HG03432 (cell line): ENCODE data around the gene RYR2.
A peak's percentile ranks its signal among the peaks of the same experiment; 100 is the strongest.

Source experiments
- ATAC-seq: cut with Tn5 transposase; IDR thresholded peaks from one replicate; pipeline ENCODE4 v1.9.1; 2021; ENCODE audit warnings: mild to moderate bottlenecking, moderate library complexity; ENCODE audit not compliant: unreplicated experiment

Gene RYR2

DNA sequence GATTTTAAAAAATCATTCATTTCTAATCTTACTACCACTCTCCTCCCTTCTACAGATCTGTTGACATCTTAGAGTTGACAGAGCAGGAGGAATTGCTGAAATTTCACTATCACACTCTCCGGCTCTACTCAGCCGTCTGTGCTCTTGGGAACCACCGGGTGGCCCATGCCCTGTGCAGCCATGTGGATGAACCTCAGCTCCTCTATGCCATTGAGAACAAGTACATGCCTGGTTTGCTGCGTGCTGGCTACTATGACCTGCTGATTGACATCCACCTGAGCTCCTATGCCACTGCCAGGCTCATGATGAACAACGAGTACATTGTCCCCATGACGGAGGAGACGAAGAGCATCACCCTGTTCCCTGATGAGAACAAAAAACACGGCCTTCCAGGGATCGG, 572.0 kb downstream of the RYR2 start:
- ATAC-seq, result no peak

DNA sequence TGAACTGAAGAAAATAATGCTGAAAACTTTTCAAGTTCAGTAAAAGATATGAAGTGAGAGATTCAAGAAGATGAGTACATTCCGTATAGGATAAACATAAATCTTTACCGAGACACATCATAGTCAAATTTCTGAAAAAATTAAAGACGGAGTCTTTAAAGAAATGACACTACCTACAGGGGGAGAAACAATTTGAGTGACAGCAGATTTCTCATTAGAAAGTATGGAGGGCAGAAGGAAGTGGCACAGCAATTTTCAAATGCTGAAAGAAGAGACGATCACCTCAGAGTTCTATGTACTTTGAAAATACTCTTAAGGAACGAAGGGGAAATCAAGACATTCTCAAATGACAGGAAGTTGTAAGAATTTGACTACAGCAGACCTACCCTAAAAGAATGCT, 577.6 kb downstream of the RYR2 start:
- ATAC-seq, result no peak

DNA sequence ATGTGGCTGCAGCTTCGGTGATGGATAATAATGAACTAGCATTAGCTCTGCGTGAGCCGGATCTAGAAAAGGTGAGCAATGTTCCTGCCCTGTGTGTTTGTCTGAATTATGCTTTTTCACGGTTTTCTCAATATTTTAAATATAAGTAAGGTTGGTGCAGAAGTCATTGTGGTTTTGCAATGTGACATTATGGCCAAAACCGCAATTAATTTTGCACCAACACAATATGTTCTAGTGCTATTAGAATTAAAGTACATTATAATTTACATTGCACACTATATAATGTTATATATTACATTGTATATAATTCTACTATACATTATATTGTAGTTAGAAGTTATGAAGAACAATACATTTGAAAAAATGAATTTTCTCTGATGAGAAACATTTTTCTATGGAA, 592.9 kb downstream of the RYR2 start:
- ATAC-seq, result no peak

DNA sequence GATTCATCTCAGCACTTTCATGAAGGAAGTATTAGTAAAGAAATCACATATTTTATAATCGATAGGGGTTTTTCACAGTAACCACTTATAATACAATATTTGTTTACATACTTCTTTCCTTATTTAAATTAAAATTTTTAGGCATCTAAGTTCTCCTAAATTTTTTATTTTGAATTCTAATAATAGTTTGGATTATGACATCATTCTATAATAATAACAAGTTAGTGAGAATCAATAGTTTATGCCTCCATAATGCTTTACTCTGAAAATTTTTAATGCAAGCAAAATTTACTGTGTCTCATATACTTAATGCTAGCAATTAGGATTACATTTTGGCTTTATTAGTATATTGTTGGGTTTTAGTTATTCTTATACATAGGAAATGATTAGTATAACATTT, 596.6 kb downstream of the RYR2 start:
- ATAC-seq, result no peak

DNA sequence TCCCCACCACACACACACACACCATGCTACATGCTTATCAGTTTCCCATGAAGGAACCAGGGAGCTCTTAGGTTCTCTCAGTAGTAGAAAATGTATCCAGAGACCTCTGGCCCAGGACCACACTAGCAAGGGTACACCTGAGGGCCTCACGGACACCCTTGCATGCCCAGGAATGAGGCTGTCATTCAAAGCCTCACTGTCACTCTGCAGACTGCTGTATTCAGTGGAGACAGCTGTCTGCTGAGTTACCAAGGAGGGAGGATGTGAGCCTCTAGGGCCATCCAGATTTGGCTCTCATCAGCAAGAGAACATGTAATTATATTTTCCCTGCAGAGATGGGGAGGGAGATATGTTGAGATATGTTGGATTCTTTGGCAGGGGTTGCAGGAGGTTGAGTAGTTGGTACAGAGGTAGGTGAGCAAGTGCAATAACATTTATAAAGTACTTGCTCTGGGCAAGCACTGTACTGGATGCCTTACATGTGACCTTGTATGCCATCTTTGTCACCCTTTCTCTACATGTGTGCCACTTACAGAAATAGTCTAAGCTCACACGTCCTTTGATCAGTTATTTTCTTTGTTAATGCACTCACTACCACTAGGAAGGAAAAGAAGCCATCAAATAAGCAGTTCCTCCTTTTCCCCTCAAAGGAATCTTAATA, 598.2 kb downstream of the RYR2 start:
- no peak for ATAC-seq

DNA sequence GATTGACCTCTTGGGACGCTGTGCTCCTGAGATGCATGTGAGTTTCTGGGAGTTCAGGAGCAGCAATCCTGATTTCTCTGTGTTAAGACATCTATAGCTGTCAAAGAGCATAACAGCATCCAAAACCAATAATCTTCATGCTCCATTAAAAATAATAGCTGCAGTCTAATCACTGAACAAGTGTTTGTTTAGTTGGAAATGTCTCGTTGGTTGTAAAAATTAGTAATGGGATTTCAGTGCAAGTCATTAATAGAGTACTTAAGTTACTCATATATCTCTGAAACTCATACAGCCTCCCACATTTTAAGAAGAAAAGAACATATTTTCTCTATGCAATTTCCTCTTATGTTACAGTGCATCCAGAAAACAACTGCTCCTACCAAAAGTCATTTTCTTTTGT, 599.0 kb downstream of the RYR2 start:
- no peak for ATAC-seq

DNA sequence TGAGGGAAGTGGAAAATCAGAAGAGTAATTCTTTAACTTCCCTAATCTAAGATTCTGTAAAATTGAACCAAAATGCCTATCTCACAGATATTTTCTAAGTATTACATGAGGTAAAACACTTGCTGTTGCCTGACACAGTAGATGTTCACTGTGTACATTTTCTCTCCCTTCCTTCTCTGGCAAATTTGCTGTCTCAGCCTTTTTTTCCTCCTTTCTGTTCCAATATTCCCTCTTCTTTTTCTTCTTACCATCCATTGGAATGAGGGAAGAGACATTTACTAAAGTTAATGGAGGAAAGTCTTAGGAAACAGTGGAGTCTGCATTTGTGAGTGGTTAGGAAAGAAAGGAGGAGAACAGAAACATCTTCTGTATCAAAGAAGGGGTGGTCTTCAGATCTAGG, 608.8 kb downstream of the RYR2 start:
- ATAC-seq, result no peak

DNA sequence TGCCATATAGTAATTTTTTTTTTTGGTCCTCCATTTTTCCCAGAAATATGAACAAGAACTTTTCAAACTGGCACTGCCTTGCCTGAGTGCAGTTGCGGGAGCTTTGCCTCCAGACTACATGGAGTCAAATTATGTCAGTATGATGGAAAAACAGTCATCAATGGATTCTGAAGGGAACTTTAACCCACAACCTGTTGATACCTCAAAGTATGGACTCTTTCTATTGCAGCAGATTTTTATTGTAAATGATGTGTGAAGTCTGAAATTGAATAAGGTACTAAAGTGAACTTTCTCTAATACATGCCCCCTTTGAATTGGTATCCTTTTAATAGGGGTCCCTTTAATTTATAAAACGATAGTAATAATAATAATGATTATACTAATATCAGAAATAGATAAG, 613.8 kb downstream of the RYR2 start:
- ATAC-seq, result no peak

DNA sequence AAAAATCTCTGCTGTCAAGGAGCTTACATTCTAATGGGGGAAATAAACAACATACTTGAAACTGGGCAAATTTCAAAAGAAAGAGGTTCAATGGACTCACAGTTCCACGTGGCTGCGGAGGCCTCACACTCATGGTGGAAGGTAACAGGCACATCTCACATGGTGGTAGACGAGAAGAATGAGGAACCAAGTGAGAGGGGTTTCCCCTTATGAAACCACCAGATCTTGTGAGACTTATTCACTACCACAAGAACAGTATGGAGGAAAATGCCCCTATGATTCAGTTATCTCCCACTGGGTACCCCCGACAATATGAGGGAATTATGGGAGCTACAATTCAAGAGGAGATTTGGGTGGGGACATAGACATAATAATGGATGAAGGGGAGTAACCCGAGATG, 622.4 kb downstream of the RYR2 start:
- peak; percentile 91 for ATAC-seq

DNA sequence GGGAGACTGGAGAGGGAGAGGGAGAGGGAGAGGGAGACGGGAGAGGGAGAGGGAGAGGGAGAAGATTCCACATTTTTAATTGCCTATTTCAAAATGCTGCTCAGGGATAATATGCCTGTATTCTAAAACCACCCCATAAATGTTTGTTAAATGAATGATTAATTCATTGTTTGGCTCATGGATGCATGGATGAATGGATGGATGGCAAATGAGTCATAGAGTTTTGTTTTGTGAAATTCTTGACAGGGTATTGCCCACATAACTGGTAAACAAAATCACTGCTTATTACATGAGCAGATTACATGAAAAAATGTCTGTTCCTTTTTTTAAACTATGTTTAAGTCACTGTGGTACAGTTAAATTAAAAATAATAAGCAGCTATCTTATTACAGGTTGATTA, 628.3 kb downstream of the RYR2 start:
- ATAC-seq, result no peak

DNA sequence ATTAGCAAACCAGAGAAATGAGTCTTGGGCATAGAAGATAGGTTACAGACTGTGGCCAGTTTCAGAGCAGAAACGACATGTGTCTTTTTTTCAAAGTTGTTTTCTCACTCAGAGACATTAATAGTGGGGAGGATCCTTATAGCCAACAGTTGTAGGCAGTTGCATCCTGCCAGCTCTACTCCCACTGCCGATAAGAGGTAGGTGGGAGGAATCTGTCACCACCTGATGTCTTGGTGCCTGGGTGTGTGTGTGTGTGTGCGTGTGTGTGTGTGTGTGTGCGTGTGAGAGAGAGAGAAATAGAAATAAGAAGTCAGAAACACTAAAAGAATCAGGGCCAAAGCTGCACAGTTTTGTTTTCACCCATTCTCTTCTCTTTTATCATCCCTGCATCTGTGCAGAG, 629.3 kb downstream of the RYR2 start:
- no peak for ATAC-seq

DNA sequence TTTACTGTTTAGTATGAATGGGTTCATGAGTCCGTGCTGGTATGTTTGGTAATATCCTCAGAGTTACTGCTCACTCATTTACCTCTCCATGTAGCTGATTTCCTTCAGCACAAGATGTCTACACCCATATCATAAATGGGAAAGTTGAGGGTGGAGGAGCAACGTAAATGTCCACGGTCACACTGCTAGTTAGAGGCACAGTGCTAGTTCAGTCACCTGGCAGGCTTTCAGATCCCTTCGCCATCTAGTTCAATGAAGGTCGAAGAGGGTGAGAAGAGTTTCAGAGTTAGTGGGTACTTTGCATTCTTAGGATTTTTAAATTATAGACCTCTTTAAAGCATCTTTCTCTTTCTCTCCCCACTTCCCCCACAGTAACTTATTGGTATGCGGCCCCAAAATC, 630.0 kb downstream of the RYR2 start:
- ATAC-seq, result no peak

DNA sequence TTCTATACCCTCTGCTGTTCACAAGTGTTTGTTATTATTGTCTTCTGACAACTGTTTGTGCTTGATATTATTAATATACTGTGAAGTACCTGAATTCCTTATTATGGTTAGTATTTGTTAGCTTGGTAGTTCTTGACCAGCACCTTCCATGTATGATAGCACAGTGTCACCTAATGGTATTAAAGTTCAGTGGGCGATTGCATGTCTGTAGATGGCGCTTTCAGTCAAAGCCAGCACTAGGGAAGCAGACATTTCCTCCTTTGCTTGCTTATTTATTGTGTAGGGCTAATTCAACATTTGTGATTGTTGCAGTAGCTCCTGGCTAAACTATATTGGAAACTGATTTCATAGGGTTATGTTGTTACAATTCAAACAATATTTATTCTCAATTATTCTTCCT, 630.8 kb downstream of the RYR2 start:
- no peak for ATAC-seq

DNA sequence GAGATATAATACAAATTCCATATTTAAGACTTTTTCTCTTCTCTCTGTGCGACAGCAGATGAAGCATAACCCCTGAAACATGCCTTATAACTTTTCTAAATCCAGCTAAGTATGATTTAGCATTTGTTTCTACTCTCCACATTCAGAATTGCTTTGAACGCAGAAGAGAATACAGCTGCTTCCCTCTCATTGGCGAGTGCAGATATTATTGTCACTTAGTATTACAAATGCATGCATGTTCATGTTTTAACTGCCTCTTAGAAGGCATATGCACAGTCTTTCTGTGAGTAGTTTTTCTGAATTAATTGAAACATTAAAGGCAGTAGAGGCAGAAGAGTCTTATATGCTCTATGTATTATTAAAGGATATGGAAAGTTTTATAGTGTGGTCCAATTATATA, 631.6 kb downstream of the RYR2 start:
- ATAC-seq, result no peak

DNA sequence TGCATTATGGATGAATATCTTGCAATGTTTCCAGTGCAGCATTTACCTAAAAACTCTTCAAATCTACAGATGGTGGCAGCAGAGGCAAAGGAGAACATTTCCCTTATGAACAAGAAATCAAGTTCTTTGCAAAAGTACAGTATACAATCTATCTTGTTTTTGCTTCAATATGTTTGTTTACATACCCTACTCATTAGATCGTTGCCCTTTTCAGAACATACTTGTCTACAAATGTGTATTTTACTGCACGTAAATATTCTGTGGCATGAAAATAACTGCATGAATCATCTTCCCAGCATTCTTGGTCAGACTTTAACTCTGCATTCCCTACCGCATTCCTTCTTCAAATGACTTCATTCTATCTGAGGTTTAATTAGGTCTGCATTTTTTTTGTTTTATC, 636.0 kb downstream of the RYR2 start:
- ATAC-seq, result no peak

DNA sequence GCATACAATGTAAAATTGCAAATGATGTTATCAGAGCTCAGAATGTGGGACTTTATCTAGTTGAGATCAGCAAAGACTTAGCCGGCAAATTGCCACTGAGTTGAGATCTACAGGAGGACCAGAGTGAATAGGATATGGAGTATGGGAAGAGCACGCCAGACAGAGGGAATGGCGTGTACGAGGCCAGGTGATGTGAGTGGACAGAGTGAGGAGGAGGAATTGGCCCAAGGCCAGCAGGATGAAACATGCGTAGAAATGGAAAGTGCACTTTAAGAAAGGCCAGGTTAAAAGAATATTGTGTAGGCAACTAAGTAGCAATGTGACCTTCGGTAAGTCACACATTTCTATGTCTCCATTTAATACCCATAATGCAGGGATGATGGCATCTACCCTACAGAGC, 637.7 kb downstream of the RYR2 start:
- ATAC-seq, result no peak

DNA sequence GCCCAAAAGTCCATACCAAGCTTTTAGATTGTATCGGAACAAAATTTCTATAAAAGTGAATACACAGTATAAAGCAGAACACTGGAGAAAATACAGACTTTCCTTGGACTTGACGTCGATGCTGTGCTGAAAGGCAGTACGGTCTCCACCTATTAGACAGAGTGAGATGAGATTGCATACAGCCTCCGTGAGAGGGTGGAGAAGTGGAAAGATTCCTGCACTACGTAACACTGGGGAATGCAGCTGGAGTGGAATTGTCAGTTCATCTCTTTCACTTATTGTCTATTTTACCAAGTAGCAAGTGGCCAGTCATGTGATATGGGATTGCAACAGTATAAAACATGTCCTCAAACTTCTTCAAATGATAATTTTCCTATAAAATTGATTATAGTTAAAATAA, 639.2 kb downstream of the RYR2 start:
- ATAC-seq, result no peak

DNA sequence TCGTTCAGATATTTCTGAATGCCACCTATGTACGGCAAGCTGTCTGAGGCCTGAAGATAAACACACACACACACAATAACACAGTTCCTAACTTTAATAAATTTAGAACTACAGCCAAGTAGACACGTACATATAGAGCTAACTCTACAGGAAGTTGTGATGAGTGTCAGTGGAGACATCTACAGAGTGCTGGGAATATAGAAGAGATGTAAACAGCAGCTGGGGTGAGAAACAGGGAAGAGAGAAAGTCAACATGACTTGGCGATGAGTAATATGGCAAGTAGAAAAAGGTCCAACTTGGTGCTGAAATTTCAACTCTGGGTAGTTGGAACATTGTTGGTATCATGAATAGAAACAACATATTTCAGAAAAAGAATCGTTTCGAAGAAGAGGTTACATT, 642.3 kb downstream of the RYR2 start:
- ATAC-seq, result no peak

DNA sequence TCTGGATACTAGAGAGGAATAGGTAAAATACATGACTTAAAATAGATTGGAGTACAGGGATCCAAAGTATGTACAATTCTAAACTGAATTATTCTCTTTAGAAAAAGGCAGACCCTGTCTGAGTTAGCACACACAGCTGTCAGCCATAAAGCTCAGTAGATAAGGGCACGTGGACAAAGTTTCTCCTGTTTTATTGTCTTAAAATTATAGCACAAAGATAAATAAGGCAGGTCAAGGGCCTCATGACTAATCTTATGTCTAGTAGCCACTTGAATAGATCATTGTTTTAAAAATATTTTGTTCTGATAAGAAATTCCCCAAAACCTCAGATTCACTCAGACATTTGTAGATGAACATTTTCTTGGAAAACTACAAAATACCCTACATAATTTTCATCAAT, 643.6 kb downstream of the RYR2 start:
- ATAC-seq, result no peak

DNA sequence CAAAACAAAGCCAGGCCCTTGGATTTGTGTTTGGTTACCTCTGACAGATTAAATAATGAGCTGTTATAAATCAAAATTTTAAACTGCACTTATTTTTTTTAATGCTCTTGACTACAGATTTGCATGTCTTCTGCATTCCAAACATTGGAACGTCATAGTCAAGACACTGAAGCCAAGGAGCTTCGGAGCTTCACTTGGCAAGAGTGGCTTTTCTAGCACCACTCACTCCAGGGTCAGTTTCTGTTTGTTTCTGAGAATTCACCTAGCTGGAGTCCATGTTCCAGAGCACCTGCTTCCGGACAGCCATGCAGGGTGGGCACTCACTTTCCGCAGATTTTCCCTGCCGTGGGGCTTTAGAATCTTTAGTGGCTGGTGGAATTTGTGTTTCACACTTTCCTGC, 645.8 kb downstream of the RYR2 start:
- no peak for ATAC-seq

DNA sequence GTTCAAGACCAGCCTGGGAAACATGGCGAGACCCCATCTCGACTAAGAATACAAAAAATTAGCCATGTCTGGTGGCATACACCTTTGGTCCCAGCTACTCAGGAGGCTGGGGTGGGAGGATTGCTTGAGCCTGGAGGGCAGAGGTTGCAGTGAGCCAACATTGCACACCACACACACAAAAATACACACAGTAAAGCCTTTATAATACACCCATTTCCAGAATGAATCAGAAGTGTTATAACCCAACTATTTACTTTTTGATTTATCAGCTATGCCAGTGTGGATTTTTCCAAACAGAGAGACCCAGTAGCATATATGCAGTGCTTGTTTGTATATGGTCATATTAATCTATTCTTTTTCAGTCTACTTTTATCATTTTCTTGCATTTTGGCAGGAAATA, 648.7 kb downstream of the RYR2 start:
- no peak for ATAC-seq

DNA sequence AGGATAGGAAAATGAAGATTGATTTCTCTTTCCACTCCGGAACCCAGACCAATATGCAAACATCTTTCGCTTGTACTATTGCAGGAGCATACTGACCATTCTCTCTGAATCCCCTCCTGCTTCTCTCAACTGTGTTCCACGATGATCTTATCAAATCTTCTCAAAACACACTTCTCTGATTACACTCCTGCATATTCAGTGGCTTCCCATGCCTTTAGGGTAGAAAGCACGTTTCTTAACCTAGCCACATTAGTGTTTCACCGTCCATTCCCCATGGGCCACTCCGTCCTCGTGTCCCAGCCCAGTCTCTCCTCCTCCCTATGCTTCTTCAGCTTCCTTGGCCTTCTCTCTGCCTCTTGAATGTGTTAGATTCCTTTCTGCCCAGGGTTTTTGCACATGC, 650.3 kb downstream of the RYR2 start:
- ATAC-seq, result no peak

DNA sequence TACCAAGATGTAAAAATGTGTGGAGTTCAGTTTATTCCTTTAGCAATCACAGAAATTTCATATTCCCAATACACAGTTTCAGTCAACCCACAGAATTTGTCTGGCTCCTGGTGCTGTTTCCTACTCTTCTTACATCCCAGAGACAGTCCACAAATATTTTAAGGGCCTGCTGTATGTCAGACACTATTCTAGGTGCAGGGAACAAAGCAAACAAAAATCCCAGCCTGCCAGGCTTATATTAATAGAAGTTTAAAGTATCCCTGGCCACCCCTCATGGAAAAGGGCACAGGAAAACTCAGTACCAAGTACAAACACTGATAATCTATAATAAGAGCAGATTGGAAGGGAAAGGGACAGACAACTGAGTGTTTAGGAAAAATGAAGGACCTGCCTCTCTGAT, 653.9 kb downstream of the RYR2 start:
- ATAC-seq, result no peak

DNA sequence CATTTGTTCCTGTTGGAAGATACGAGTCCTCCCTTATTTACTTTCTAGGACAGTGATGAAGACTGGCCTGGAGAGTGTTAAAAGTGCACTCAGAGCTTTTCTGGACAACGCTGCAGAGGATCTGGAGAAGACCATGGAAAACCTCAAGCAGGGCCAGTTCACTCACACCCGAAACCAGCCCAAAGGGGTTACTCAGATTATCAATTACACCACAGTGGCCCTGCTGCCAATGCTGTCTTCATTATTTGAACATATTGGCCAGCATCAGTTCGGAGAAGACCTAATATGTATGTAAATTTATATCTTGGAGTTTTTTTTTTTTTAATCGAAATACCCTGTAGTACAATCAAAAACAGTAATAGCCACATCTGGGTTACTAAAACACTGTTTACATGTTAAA, 658.2 kb downstream of the RYR2 start:
- ATAC-seq, result no peak
